Cardiac septum (tissue), 1 donor: ENCODE measurements around the gene YBX2. TPM values are rescaled to one million over a fixed set of nuclear protein-coding genes. Genes with fewer than 3 reads are reported as not detected.
"Not testable (repeated sequence)": the region's sequence is repeated elsewhere in the genome, so short reads cannot be mapped to it uniquely, and the experiment has no call there.

ENCODE experiments used
- DNase-seq: peaks from one replicate; pipeline ENCODE4 v3.0.0-alpha.2; 2020; ENCODE audit warnings: low spot score
- intact Hi-C: fragments of 100-400 bp; cut with DNase I; formaldehyde crosslinking; loops from one replicate; pipeline ENCODE4 v1.14.0; 2022
- total RNA-seq: library from RNA; stranded (reverse); fragmentation: NEBNext Ultra II Directional; extraction: Animal tissue kit (Norgen Biotek cat#: 25700); gene quantifications from one replicate; pipeline ENCODE4 v1.2.1, GENCODE V29; 2021
- donor health status: DM: no; HTN: no; CAD: no.

Gene YBX2
- total RNA-seq, 1 donor from 2014 or later, result 1.2 TPM

- intact Hi-C loops, result loop anchor here (1.0 to 5.0 kb wide), 3 partner anchors 13 to 320 kb away; partner anchors contain the start of genes PHF23 and SLC2A4
- peak; percentile 97 for DNase-seq
Observed at GRCh38 chr17:7252176-7253043, 42.0 kb downstream of the YBX2 start, which contains the start of gene ELP5. ELP5 (plus strand) TSS chr17:7252215; CDS start chr17:7252551, 336 bp downstream.

GRCh38 chr17:7251661-7252175, 42.7 kb downstream of the YBX2 start, which contains the start of gene CTDNEP1:
CTDNEP1 (minus strand) TSS chr17:7251734; CDS start chr17:7251296, 438 bp downstream.
- peak; percentile 100 for DNase-seq
- intact Hi-C loops, result loop anchor here (1.0 to 5.0 kb wide), 3 partner anchors 12 to 321 kb away; partner anchors contain the start of genes PHF23 and SLC2A4

- intact Hi-C loops, result loop anchor here (5.0 kb wide), 1 partner anchor 321 kb away; no protein-coding TSS in a partner anchor
- no peak for DNase-seq
Observed at GRCh38 chr17:7250695-7251627, 43.5 kb downstream of the YBX2 start.

GRCh38 chr17:7249830-7250229, 44.6 kb downstream of the YBX2 start:
- intact Hi-C loops, result loop anchor here (5.0 kb wide), 1 partner anchor 322 kb away; no protein-coding TSS in a partner anchor
- DNase-seq, result no peak

- intact Hi-C loops, result no loop called here
Observed at GRCh38 chr17:7249214-7249613, 45.2 kb downstream of the YBX2 start.

GRCh38 chr17:7248796-7249195, 45.6 kb downstream of the YBX2 start:
- intact Hi-C loops, result no loop called here
- no peak for DNase-seq

More at GRCh38 chr17:7249214-7249613, 45.2 kb downstream of the YBX2 start:
- no peak for DNase-seq

GRCh38 chr17:7246779-7247178, 47.7 kb downstream of the YBX2 start:
- no peak for DNase-seq
- intact Hi-C loops, result no loop called here

GRCh38 chr17:7243838-7244237, 50.6 kb downstream of the YBX2 start:
- intact Hi-C loops, DNase-seq: not testable (repeated sequence)

- intact Hi-C loops, result no loop called here
- DNase-seq, result no peak
Observed at GRCh38 chr17:7243453-7243729, 51.0 kb downstream of the YBX2 start.

GRCh38 chr17:7242717-7243452, 51.6 kb downstream of the YBX2 start:
- intact Hi-C loops, result no loop called here
- DNase-seq, result peak; percentile 98

- intact Hi-C loops, result no loop called here
Observed at GRCh38 chr17:7241783-7242716, 52.4 kb downstream of the YBX2 start, which contains the start of gene GABARAP. GABARAP (minus strand) TSS chr17:7242449; CDS start chr17:7242330, 119 bp downstream.

GRCh38 chr17:7241090-7241733, 53.2 kb downstream of the YBX2 start:
- intact Hi-C loops, result no loop called here
- DNase-seq, result no peak

More at GRCh38 chr17:7241783-7242716, 52.4 kb downstream of the YBX2 start, which contains the start of gene GABARAP:
- peak; percentile 98 for DNase-seq

GRCh38 chr17:7240375-7240774, 54.1 kb downstream of the YBX2 start:
- intact Hi-C loops, result no loop called here
- no peak for DNase-seq

GRCh38 chr17:7239091-7240027, 55.1 kb downstream of the YBX2 start, which contains the start of gene PHF23:
PHF23 (minus strand) TSS chr17:7239457; CDS start chr17:7239279, 178 bp downstream.
- intact Hi-C loops, result loop anchor here (1.0 to 5.0 kb wide), 4 partner anchors 13 to 318 kb away; partner anchors contain the start of genes EIF5A, ELP5 and TNFSF13
- peak; percentile 100 for DNase-seq

- intact Hi-C loops, result loop anchor here (1.0 to 5.0 kb wide), 4 partner anchors 14 to 319 kb away; partner anchors contain the start of genes EIF5A, ELP5 and TNFSF13
- DNase-seq, result no peak
Observed at GRCh38 chr17:7238420-7239090, 55.9 kb downstream of the YBX2 start.
